K562 (cell line): ENCODE results near the gene TNKS2. TPM values are rescaled to one million over a fixed set of nuclear protein-coding genes. Genes with fewer than 3 reads are reported as not detected.
"Not testable (repeated sequence)": the region's sequence is repeated elsewhere in the genome, so short reads cannot be mapped to it uniquely, and the experiment has no call there.

Experiments
- ATAC-seq: fragments of 200-7000 bp; cut with Tn5 transposase; 3 replicates; pipeline ENCODE4 v1.9.1; 2020; ENCODE audit warnings: moderate library complexity
- BruUV-seq: library from RNA; stranded (reverse); fragments of 400-500 nt; replicated peaks from 2 replicates; lab custom pipeline; 2021; lab: Mats Ljungman, UMichigan
- CTCF ChIA-PET: fragments of 300-600 bp; formaldehyde crosslinking; extraction: SDS; loops from one replicate; lab custom pipeline; 2021; ENCODE audit warnings: low intra/inter-chr PET ratio; lab: Yijun Ruan, JAX
- POLR2A ChIA-PET: fragments of 300-600, 350-650 bp; sonication (Branson Sonifier 250); formaldehyde crosslinking; extraction: SDS; loops from one replicate; lab custom pipeline; 2021; ENCODE audit warnings: antibody characterized with exemption, inconsistent platforms; lab: Yijun Ruan, JAX
- DNase-seq, 4 experiments: peaks; one replicate each; pipeline versions ENCODE4 v3.0.0 to v3.0.0-alpha.2; 2011 to 2018; ENCODE audit warnings: low spot score in 3 of 4, mixed read lengths in 3 of 4; ENCODE audit errors: extremely low read depth in 1 of 4
- FAIRE-seq: peaks from 2 replicates; lab custom pipeline; 2011; peaks lifted over from hg19 to GRCh38; lab: Jason Lieb, UNC
- H2AFZ ChIP-seq: 2 replicates; pipeline ENCODE4 v1.6.0; 2011; ENCODE audit warnings: low read depth, low read length, control low read depth, inconsistent platforms
- H3K27ac ChIP-seq: fragments of 200-600 bp; 3 replicates; pipeline ENCODE4 v1.8.0; 2011; ENCODE audit warnings: low read depth, mild to moderate bottlenecking, control low read depth, inconsistent platforms, low read length, moderate library complexity, mixed read lengths; ENCODE audit errors: extremely low read depth
- H3K27me3 ChIP-seq, 2 experiments: fragments of 300-600 bp in 1 of 2; 2 replicates in 1 of 2; 3 replicates in 1 of 2; pipeline versions ENCODE4 v1.6.0 to v1.8.0; 2011; ENCODE audit warnings: inconsistent platforms in 2 of 2, low read length in 2 of 2, mild to moderate bottlenecking in 1 of 2, mixed read lengths in 1 of 2, moderate library complexity in 1 of 2; ENCODE audit not compliant: control insufficient read depth in 2 of 2, insufficient read depth in 2 of 2
- H3K36me3 ChIP-seq: fragments of 300-600 bp; 3 replicates; pipeline ENCODE4 v1.8.0; 2011; ENCODE audit warnings: mild to moderate bottlenecking, low read length, inconsistent platforms; ENCODE audit not compliant: control insufficient read depth, insufficient read depth
- H3K4me1 ChIP-seq, 2 experiments: fragments of 200-600 bp in 1 of 2; replicated peaks in 1 of 2; 2 replicates in 1 of 2; 3 replicates in 1 of 2; pipeline versions ENCODE4 v1.5.1 to v1.8.0; 2011; ENCODE audit warnings: inconsistent platforms in 2 of 2, low read length in 2 of 2, mild to moderate bottlenecking in 1 of 2, mixed read lengths in 1 of 2, moderate library complexity in 1 of 2; ENCODE audit not compliant: control insufficient read depth in 2 of 2, insufficient read depth in 2 of 2
- H3K4me2 ChIP-seq: 2 replicates; pipeline ENCODE4 v1.6.1; 2011; ENCODE audit warnings: low read length, control low read depth, inconsistent platforms, mixed read lengths; ENCODE audit not compliant: insufficient read depth
- H3K4me3 ChIP-seq: fragments of 200-600 bp; sonication (generic), shearing (Covaris generic); 2 replicates; pipeline ENCODE4 v1.5.1; 2016; ENCODE audit warnings: control low read depth, inconsistent platforms
- H3K79me2 ChIP-seq: fragments of 200-600 bp; 3 replicates; pipeline ENCODE4 v1.8.0; 2011; ENCODE audit warnings: low read length, inconsistent platforms; ENCODE audit not compliant: control insufficient read depth, insufficient read depth
- H3K9ac ChIP-seq, 2 experiments: 2 replicates each; pipeline versions ENCODE4 v1.6.0 to v1.6.1; 2011; ENCODE audit warnings: low read depth in 2 of 2, low read length in 2 of 2, control low read depth in 1 of 2, inconsistent platforms in 1 of 2, mild to moderate bottlenecking in 1 of 2, mixed read lengths in 1 of 2; ENCODE audit not compliant: insufficient read depth in 1 of 2
- H3K9me1 ChIP-seq: one replicate; pipeline ENCODE4 v1.6.0; 2011; ENCODE audit warnings: inconsistent platforms, mild to moderate bottlenecking, low read length, moderate library complexity; ENCODE audit not compliant: control insufficient read depth, insufficient read depth
- H3K9me3 ChIP-seq: replicated peaks from 2 replicates; pipeline ENCODE4 v1.5.1; 2011; ENCODE audit warnings: low read depth, low read length, inconsistent platforms; ENCODE audit not compliant: control insufficient read depth, insufficient read depth
- H4K20me1 ChIP-seq: replicated peaks from 2 replicates; pipeline ENCODE4 v1.6.1; 2011; ENCODE audit warnings: low read length, inconsistent platforms, mixed read lengths; ENCODE audit not compliant: control insufficient read depth, insufficient read depth
- PHF8 ChIP-seq: fragments of 200-600 bp; sonication (generic); IDR thresholded peaks from 2 replicates; pipeline ENCODE4 v1.6.1; 2012; ENCODE audit warnings: mixed run types, mild to moderate bottlenecking, inconsistent platforms, low read length, moderate library complexity, borderline replicate concordance
- RHOXF2B ChIP-seq: fragments of 250-450 bp; sonication (Bioruptor Pico); conservative IDR thresholded peaks from 2 replicates; pipeline ENCODE4 v1.5.1; 2021
- TFE3 ChIP-seq: fragments of 450-650 bp; formaldehyde crosslinking; IDR thresholded peaks from 2 replicates; pipeline ENCODE4 v1.4.0; 2020; ENCODE audit warnings: mild to moderate bottlenecking, mixed read lengths
- whole genome bisulfite sequencing: fragments of 100-300 bp; shearing (Covaris generic); methylation state at CpG from one replicate; pipeline ENCODE4 v1.1.6; 2016; ENCODE audit warnings: low coverage, mixed read lengths; ENCODE audit not compliant: insufficient coverage; ENCODE audit errors: missing lambda C conversion rate; 5-methylcytosine and 5-hydroxymethylcytosine counted together
- in situ Hi-C: fragments of 300-500 bp; cut with MboI; formaldehyde crosslinking; loops from 4 replicates; pipeline ENCODE4 v1.15.0; 2018; ENCODE audit warnings: inconsistent platforms, mixed read lengths
- intact Hi-C: fragments of 100-400 bp; cut with micrococcal nuclease; formaldehyde crosslinking; loops from 2 replicates; pipeline ENCODE4 v1.14.2; 2022
- polyA plus RNA-seq, 8 experiments: library from polyadenylated mRNA; depleted of rRNA in 4 of 8; stranded (reverse) in 5 of 8; unstranded in 3 of 8; fragments of >200 nt; fragmentation: Nextera tagmentation in 2 of 8; fragmentation: Illumina TruSeq in 1 of 8; extraction: Ambion mirVana in 2 of 8; extraction: Trizol in 1 of 8; gene quantifications; 2 replicates each; pipeline versions ENCODE4 v1.2.1 to v1.2.3, GENCODE V29; 2011 to 2014; ENCODE audit warnings: inconsistent platforms in 1 of 8, missing spikeins in 1 of 8
- total RNA-seq, 7 experiments: library from RNA; depleted of rRNA in 6 of 7; stranded (reverse); fragments of >200 nt in 6 of 7; fragmentation: Illumina TruSeq in 2 of 7; extraction: Trizol in 2 of 7; gene quantifications; 2 replicates each; pipeline versions ENCODE4 v1.2.1 to v1.2.3, GENCODE V29; 2011 to 2021; ENCODE audit warnings: low replicate concordance in 1 of 7
- TF ChIP-seq, protein P1 (sequence below): fragments of 450-650 bp; IDR thresholded peaks from one replicate; pipeline ENCODE4 v1.6.1; 2018; ENCODE audit warnings: mild to moderate bottlenecking, moderate library complexity; ENCODE audit not compliant: partially characterized antibody

Gene TNKS2
- total and polyA plus RNA-seq, 9 of the 15 experiments (the other 6 are each of a cell fraction or from before 2014, with no cell fraction given): 3.5 to 19.8 (median 8.6) TPM

DNA sequence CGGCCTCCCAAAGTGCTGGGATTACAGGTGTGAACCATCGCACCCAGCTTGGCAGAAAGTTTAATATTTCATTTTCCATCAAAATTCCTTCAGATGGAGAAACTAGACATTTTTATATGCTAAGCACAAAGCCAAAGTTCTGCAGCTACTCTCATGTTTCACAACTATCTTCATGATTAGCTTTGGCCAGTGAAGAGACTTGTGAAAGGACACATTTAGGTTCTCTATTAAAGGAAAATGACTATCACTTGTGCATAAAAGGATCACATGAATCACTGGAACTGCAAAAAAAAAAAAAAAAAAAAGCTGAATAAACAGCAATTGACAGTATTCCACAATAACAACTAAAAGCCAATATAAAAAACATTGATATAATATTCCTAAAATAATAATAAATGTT is 94.8 kb downstream of the TNKS2 start:
- ATAC-seq: no peak
- Histone ChIP-seq H3K4me2 (no peak overlapping the region), H3K9me1 (no peaks in the 10 kb centered on the region), H3K9me3 (no peaks in the 10 kb centered on the region), H3K9ac (no peak overlapping the region), H3K36me3 (no peaks in the 10 kb centered on the region), H3K27ac (no peak overlapping the region), H3K4me1 (no peaks in the 10 kb centered on the region), H3K27me3 (no peaks in the 10 kb centered on the region), H3K4me3 (no peak overlapping the region), H4K20me1 (no peaks in the 10 kb centered on the region), H2AFZ (no peak overlapping the region), H3K79me2 (no peaks in the 10 kb centered on the region)
- WGBS: 83% methylated on average over 2 of the region's 2 CpGs
- no peak for DNase-seq
- ChIA-PET CTCF (no interaction called here), POLR2A (no interaction called here)
- in situ Hi-C loops (no loop called here), intact Hi-C loops (no loop called here)
- no peak for FAIRE-seq
- TF ChIP-seq PHF8 (no peak), RHOXF2B (CRISPR knock-in tag) (no peak)
- TF ChIP-seq, protein P1, sequence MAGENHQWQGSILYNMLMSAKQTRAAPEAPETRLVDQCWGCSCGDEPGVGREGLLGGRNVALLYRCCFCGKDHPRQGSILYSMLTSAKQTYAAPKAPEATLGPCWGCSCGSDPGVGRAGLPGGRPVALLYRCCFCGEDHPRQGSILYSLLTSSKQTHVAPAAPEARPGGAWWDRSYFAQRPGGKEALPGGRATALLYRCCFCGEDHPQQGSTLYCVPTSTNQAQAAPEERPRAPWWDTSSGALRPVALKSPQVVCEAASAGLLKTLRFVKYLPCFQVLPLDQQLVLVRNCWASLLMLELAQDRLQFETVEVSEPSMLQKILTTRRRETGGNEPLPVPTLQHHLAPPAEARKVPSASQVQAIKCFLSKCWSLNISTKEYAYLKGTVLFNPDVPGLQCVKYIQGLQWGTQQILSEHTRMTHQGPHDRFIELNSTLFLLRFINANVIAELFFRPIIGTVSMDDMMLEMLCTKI: no peak
- BruUV-seq: no TSS peak

DNA sequence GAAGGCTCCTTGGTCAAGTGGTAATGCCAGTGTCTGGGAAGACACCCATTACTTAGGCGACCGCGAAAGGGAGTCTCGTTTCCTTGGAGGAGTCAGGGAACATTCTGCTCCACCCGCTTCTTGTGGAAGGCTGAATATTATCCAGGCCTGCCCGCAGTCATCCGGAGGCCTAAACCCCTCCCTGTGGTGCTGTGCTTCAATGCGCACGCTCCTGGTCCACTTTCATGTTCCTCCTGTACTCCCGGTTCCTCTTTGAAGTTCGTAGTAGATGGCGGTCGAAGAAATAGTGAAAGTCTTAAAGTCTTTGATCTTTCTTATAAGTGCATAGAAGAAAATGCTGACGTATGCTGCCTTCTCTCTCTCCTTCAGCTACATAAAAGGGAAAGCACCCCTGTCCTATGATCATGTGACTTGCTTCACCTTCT is 96.0 kb downstream of the TNKS2 start:
- H3K4me2 ChIP-seq, H3K36me3 ChIP-seq, H3K4me3 ChIP-seq, H3K9ac ChIP-seq, CTCF ChIA-PET, H3K79me2 ChIP-seq, H3K4me1 ChIP-seq, H2AFZ ChIP-seq, FAIRE-seq, H3K27ac ChIP-seq, DNase-seq, H3K9me3 ChIP-seq, POLR2A ChIA-PET, H4K20me1 ChIP-seq, H3K9me1 ChIP-seq, BruUV-seq, H3K27me3 ChIP-seq, in situ Hi-C loops, intact Hi-C loops, ATAC-seq: not testable (repeated sequence)
- 77% methylated on average over 10 of the region's 14 CpGs for WGBS
- TF ChIP-seq TFE3 (CRISPR knock-in tag): peak; percentile 41
